Heart left ventricle (tissue), 13 donors: Measurements from ENCODE around the gene THOC6.

Experiments used
- POLR2A ChIP-seq, 2 donors: fragments of 450-650 bp; IDR thresholded peaks; one replicate each; pipeline ENCODE4 v1.6.1; 2017; ENCODE audit warnings: antibody characterized with exemption in 2 of 2, mild to moderate bottlenecking in 2 of 2, moderate library complexity in 2 of 2
- TF ChIP-seq, protein P1 (sequence below), 12 donors: fragments of 200-600 bp; sonication (generic) in 4 of 12; IDR thresholded peaks; one replicate each; pipeline versions ENCODE4 v1.5.0 to v1.8.0; 2018 to 2022; ENCODE audit warnings: antibody characterized with exemption in 12 of 12, mild to moderate bottlenecking in 5 of 12
- donor health status: ischemic (EF 13 %, LVEDD 7.1; RV severe dilation, severe dysfunction).
- donor health status: DM: no; HTN: yes; CAD: no.
- donor health status: DM: no; HTN: no; CAD: no.
- donor health status: ischemic (EF 25% LVEDD 6.9; RV normal size, moderate dysfunction).
- donor health status: ischemic (EF 25% LVEDD 5.7; RV mildly dilated, moderate dysfunction).
- donor health status: ischemic (EF 35%, LVEDD 5.7; RV mildly dilated, moderate dysfunction).
- donor health status: nonischemic (EF 11% LVEDD 7.7; RV severe dilation, severe dysfunction).
- donor health status: DM: yes; HTN: yes; CAD: no.
- donor health status: PGD.
- donor health status: ischemic (EF 29% LVEDD 5.4; RV normal size, mild dysfunction).
- donor health status: nonischemic (EF 23%, LVEDD 6.1; RV moderate dilation, normal function).

DNA sequence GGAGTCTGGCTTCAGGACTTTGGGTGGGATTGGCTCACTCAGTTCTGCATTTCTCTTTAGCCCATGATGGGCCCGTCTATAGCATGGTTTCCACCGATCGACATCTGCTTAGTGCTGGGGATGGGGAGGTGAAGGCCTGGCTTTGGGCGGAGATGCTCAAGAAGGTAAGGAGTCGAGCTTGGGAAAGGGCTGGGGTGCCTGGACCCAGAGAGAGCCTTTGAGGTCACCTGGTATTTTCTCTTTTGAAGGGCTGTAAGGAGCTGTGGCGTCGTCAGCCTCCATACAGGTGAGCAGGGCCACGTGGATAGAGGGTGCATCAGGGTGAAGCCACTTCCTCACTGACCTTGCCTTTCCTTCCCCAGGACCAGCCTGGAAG lies 2.2 kb downstream of the THOC6 start:
- TF ChIP-seq, protein P1, sequence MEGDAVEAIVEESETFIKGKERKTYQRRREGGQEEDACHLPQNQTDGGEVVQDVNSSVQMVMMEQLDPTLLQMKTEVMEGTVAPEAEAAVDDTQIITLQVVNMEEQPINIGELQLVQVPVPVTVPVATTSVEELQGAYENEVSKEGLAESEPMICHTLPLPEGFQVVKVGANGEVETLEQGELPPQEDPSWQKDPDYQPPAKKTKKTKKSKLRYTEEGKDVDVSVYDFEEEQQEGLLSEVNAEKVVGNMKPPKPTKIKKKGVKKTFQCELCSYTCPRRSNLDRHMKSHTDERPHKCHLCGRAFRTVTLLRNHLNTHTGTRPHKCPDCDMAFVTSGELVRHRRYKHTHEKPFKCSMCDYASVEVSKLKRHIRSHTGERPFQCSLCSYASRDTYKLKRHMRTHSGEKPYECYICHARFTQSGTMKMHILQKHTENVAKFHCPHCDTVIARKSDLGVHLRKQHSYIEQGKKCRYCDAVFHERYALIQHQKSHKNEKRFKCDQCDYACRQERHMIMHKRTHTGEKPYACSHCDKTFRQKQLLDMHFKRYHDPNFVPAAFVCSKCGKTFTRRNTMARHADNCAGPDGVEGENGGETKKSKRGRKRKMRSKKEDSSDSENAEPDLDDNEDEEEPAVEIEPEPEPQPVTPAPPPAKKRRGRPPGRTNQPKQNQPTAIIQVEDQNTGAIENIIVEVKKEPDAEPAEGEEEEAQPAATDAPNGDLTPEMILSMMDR (IDR thresholded peaks at IDR 0.05): no peak
- TF ChIP-seq POLR2A (IDR thresholded peaks at IDR 0.05): no peak
